ENCODE data around the gene PITPNC1. TPM values are rescaled to one million over a fixed set of nuclear protein-coding genes. Genes with fewer than 3 reads are reported as not detected.

PITPNC1 gene
- total RNA-seq, 1 experiment from 2014 or later, result 20.8 TPM

GRCh38 chr17:67526700-67527099, 149.6 kb downstream of the PITPNC1 start:
- POLR2A ChIA-PET, result interaction anchor here (0.6 kb wide), 1 partner anchor 475 kb away, joined by 4 read pairs; no protein-coding TSS in a partner anchor
- no peaks in the 10 kb centered on the region for H3K36me3 ChIP-seq (ENCODE audit: control insufficient read depth, insufficient read depth, low read length)
- in situ Hi-C loops (cut with HindIII; ENCODE audit: low pct_unique_long_range_greater_than_20kb, low sequenced_read_pairs), result no loop called here
- ATAC-seq (no peak), DNase-seq (ENCODE audit: low read depth, low spot score) (no peak)
- H3K4me3 ChIP-seq (ENCODE audit: low read depth in 2 of 2, low read length in 2 of 2), result no peak overlapping the region
- no peaks in the 10 kb centered on the region for H3K9me3 ChIP-seq (ENCODE audit: control insufficient read depth, insufficient read depth, low read depth, low read length)
- CTCF ChIA-PET, result interaction anchor here (0.6 kb wide), 1 partner anchor 8 kb away, joined by 4 read pairs; no protein-coding TSS in a partner anchor
- H3K27me3 ChIP-seq (ENCODE audit: control insufficient read depth, insufficient read depth, low read length), result no peaks in the 10 kb centered on the region
- peaks cover 4% of the 10 kb centered on the region for H3K4me1 ChIP-seq (ENCODE audit: control insufficient read depth, insufficient read depth, low read length)
- no peak for TF ChIP-seq SIN3A (IDR thresholded peaks at IDR 0.05; ENCODE audit: borderline replicate concordance, insufficient read depth, low read depth, low read length)
- H3K27ac ChIP-seq (ENCODE audit: low read length), result no peak overlapping the region
- no TSS peak for BruUV-seq (replicated peaks)
- intact Hi-C loops (cut with micrococcal nuclease; ENCODE audit: unreplicated experiment), result no loop called here

- DNase-seq (ENCODE audit: low read depth, low spot score), result peak; percentile 13
- in situ Hi-C loops (cut with HindIII; ENCODE audit: low pct_unique_long_range_greater_than_20kb, low sequenced_read_pairs) (no loop called here), intact Hi-C loops (cut with micrococcal nuclease; ENCODE audit: unreplicated experiment) (no loop called here)
- POLR2A ChIA-PET, result no interaction called here
- Histone ChIP-seq H3K4me1 (ENCODE audit: control insufficient read depth, insufficient read depth, low read length) (peaks cover 4% of the 10 kb centered on the region), H3K36me3 (ENCODE audit: control insufficient read depth, insufficient read depth, low read length) (no peaks in the 10 kb centered on the region), H3K27ac (ENCODE audit: low read length) (peak overlapping the region; percentile 82), H3K4me3 (ENCODE audit: low read depth in 2 of 2, low read length in 2 of 2) (peak overlapping the region; percentile 31 to 34), H3K9me3 (ENCODE audit: control insufficient read depth, insufficient read depth, low read depth, low read length) (no peaks in the 10 kb centered on the region), H3K27me3 (ENCODE audit: control insufficient read depth, insufficient read depth, low read length) (no peaks in the 10 kb centered on the region)
- CTCF ChIA-PET, result interaction anchor here (0.6 kb wide), 1 partner anchor 151 kb away, joined by 3 read pairs; no protein-coding TSS in a partner anchor
- ATAC-seq, result peak; percentile 97
- TF ChIP-seq TCF7L2 (IDR thresholded peaks at IDR 0.05; ENCODE audit: low read depth, low read length) (peak; percentile 73), REST (IDR thresholded peaks at IDR 0.05; ENCODE audit: insufficient read depth in 1 of 2, low read depth in 2 of 2, low read length in 1 of 2) (no peak), CTCF (IDR thresholded peaks at IDR 0.05) (no peak)
- BruUV-seq (replicated peaks), result no TSS peak
Measured at GRCh38 chr17:67528751-67529436, 151.8 kb downstream of the PITPNC1 start.

- no peaks in the 10 kb centered on the region for H3K9me3 ChIP-seq (ENCODE audit: control insufficient read depth, insufficient read depth, low read depth, low read length)
- in situ Hi-C loops (cut with HindIII; ENCODE audit: low pct_unique_long_range_greater_than_20kb, low sequenced_read_pairs) (no loop called here), intact Hi-C loops (cut with micrococcal nuclease; ENCODE audit: unreplicated experiment) (no loop called here)
- H3K36me3 ChIP-seq (ENCODE audit: control insufficient read depth, insufficient read depth, low read length), result no peaks in the 10 kb centered on the region
- no peak overlapping the region for H3K4me3 ChIP-seq (ENCODE audit: low read depth in 2 of 2, low read length in 2 of 2)
- TF ChIP-seq REST (IDR thresholded peaks at IDR 0.05; ENCODE audit: insufficient read depth in 1 of 2, low read depth in 2 of 2, low read length in 1 of 2) (no peak), TCF7L2 (IDR thresholded peaks at IDR 0.05; ENCODE audit: low read depth, low read length) (no peak), SIN3A (IDR thresholded peaks at IDR 0.05; ENCODE audit: borderline replicate concordance, insufficient read depth, low read depth, low read length) (no peak), POLR2AphosphoS5 (IDR thresholded peaks at IDR 0.05; ENCODE audit: low read depth, low read length) (no peak), CTCF (IDR thresholded peaks at IDR 0.05) (no peak)
- ChIA-PET CTCF (no interaction called here), POLR2A (no interaction called here)
- DNase-seq (ENCODE audit: low read depth, low spot score) (no peak), ATAC-seq (no peak)
- no TSS peak for BruUV-seq (replicated peaks)
- no peak overlapping the region for H3K27ac ChIP-seq (ENCODE audit: low read length)
- peaks cover 4% of the 10 kb centered on the region for H3K4me1 ChIP-seq (ENCODE audit: control insufficient read depth, insufficient read depth, low read length)
- H3K27me3 ChIP-seq (ENCODE audit: control insufficient read depth, insufficient read depth, low read length), result no peaks in the 10 kb centered on the region
Measured at GRCh38 chr17:67531291-67531690, 154.2 kb downstream of the PITPNC1 start.

All from Panc1 (cell line).